SU-DHL-6 (cell line): ENCODE data around the gene MGAT5.

Experiments
- H2AFZ ChIP-seq: fragments of 200-600 bp; sonication (generic); 2 replicates; pipeline ENCODE4 v1.6.1; 2014; ENCODE audit warnings: low read depth, mild to moderate bottlenecking, moderate library complexity, mixed read lengths, antibody characterized with exemption, low read length; ENCODE audit not compliant: severe bottlenecking
- H3F3A ChIP-seq: fragments of 200-600 bp; shearing (Covaris generic); 2 replicates; pipeline ENCODE4 v1.6.0; 2016; ENCODE audit warnings: antibody characterized with exemption, mild to moderate bottlenecking; ENCODE audit not compliant: insufficient read depth
- H3K27ac ChIP-seq: fragments of 200-600 bp; sonication (generic); 2 replicates; pipeline ENCODE4 v1.5.1; 2016; ENCODE audit warnings: low read depth, mild to moderate bottlenecking, low read length, moderate library complexity, mixed read lengths
- H3K27me3 ChIP-seq: fragments of 200-600 bp; sonication (generic), shearing (Covaris generic); 2 replicates; pipeline ENCODE4 v1.6.0; 2014; ENCODE audit warnings: mild to moderate bottlenecking, low read length
- H3K36me3 ChIP-seq: fragments of 200-600 bp; sonication (generic); 2 replicates; pipeline ENCODE4 v1.6.1; 2014; ENCODE audit warnings: mild to moderate bottlenecking, low read length, mixed read lengths
- H3K4me2 ChIP-seq: fragments of 300-600, 200-600 bp; shearing (Covaris generic), sonication (generic); 2 replicates; pipeline ENCODE4 v1.6.0; 2014; ENCODE audit warnings: low read length, low read depth, mild to moderate bottlenecking; ENCODE audit not compliant: poor library complexity, severe bottlenecking
- H3K4me3 ChIP-seq: fragments of 200-600 bp; sonication (generic); 2 replicates; pipeline ENCODE4 v1.5.1; 2014; ENCODE audit warnings: antibody characterized with exemption, low read length, mild to moderate bottlenecking, mixed read lengths; ENCODE audit not compliant: insufficient read depth, poor library complexity, severe bottlenecking
- H3K79me2 ChIP-seq: fragments of 200-600 bp; sonication (generic); 2 replicates; pipeline ENCODE4 v1.6.1; 2014; ENCODE audit warnings: mild to moderate bottlenecking, low read length, moderate library complexity; ENCODE audit not compliant: insufficient read depth
- H3K9ac ChIP-seq: fragments of 200-600 bp; sonication (generic); 2 replicates; pipeline ENCODE4 v1.7.0; 2014; ENCODE audit warnings: mild to moderate bottlenecking, low read length
- H3K9me2 ChIP-seq: fragments of 200-600 bp; sonication (generic); replicated peaks from 2 replicates; pipeline ENCODE4 v1.6.1; 2014; ENCODE audit warnings: low read length; ENCODE audit not compliant: insufficient read depth
- H3K9me3 ChIP-seq: fragments of 200-600 bp; sonication (generic); 2 replicates; pipeline ENCODE4 v1.6.1; 2014; ENCODE audit warnings: low read length, mixed read lengths; ENCODE audit not compliant: insufficient read depth
- H4K20me1 ChIP-seq: fragments of 200-600 bp; sonication (generic); 2 replicates; pipeline ENCODE4 v1.6.1; 2014; ENCODE audit warnings: low read depth, mild to moderate bottlenecking, antibody characterized with exemption, low read length, moderate library complexity, mixed read lengths
- CTCF ChIP-seq: fragments of 200-600 bp; sonication (generic); IDR thresholded peaks from one replicate; pipeline ENCODE4 v1.5.1; 2017; ENCODE audit warnings: antibody characterized with exemption, mild to moderate bottlenecking, low read length, moderate library complexity; ENCODE audit not compliant: insufficient read depth, poor library complexity, severe bottlenecking
- EZH2phosphoT487 ChIP-seq: fragments of 200-600 bp; sonication (generic), shearing (Covaris generic); conservative IDR thresholded peaks from 2 replicates; pipeline ENCODE4 v1.6.1; 2018; ENCODE audit warnings: mild to moderate bottlenecking, antibody characterized with exemption, low read length, moderate library complexity, mixed read lengths

Gene MGAT5

DNA sequence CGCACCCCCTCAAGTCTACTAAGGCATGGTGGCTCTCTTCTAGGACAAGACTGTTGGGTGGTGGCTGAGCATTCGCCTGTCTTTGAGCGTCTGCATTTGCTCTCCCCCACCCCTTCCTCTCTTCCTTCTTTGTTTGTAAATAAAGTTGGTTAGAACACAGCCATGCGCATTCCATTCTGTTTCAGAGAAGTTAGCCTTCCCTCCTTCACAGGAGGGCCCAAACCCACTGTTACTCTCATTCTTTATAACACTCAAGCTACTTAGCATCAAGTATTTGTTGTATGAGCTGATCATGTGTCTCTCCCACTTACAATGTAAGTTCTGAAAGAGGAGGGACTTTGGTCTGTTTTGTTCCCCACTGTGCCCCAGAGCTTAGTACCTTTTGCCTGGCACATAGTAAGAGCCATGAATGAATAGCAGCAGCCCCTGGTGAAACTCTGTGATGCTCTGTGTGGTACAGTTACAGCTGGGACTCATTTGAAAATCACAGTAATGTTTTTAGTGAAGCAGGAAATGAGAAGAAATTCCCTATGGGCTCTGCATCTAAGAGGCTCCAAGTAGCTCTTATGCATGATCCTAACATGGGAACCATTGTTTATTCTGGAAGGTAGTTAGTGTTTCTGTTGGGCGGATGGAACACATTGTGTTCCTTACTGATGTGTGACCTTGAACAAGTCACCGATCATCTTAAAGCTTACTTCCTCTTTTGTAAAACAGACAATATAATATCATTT, 7.7 kb downstream of the MGAT5 start:
- H3K4me3 ChIP-seq = no peak overlapping the region
- H4K20me1 ChIP-seq = no peaks in the 10 kb centered on the region
- H3K9me2 ChIP-seq = no peaks in the 10 kb centered on the region
- no peaks in the 10 kb centered on the region for H3K9me3 ChIP-seq
- peak overlapping the region; percentile 24; the same call in 1 of the 2 replicates for H3K9ac ChIP-seq
- peak overlapping the region; percentile 85 for H3K27ac ChIP-seq
- no peaks in the 10 kb centered on the region for H3K27me3 ChIP-seq
- TF ChIP-seq CTCF = no peak
- TF ChIP-seq EZH2phosphoT487 = no peak
- H3K79me2 ChIP-seq = peaks cover 5% of the 10 kb centered on the region; the same call in 1 of the 2 replicates
- H3K4me2 ChIP-seq = peak overlapping the region; percentile 47
- peaks cover 23% of the 10 kb centered on the region for H3F3A ChIP-seq
- no peaks in the 10 kb centered on the region for H3K36me3 ChIP-seq
- H2AFZ ChIP-seq = no peak overlapping the region

DNA sequence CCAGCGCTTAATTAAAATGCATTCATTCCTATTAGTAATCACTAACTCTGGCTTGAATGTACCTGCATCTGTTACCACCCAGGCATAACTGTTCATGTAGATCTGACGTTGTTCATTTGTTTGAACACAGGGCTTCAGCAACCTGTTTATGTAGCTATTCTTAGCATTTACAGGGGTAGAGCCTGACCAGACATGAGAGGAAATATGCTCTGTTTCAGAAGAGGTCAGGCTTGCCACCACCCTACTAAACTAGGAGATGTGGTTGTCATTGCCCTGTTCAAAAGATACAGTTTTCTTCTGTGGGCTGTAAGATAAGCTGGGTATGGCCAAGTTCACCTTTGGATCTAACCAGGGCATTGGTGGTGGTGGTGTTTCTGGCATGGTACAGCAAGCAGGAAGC, 8.8 kb downstream of the MGAT5 start:
- Histone ChIP-seq H3K9me3 (no peaks in the 10 kb centered on the region), H4K20me1 (no peaks in the 10 kb centered on the region), H2AFZ (no peak overlapping the region), H3F3A (peaks cover 23% of the 10 kb centered on the region), H3K79me2 (peaks cover 5% of the 10 kb centered on the region; the same call in 1 of the 2 replicates), H3K4me3 (no peak overlapping the region), H3K27ac (peak overlapping the region; percentile 85), H3K9ac (peak overlapping the region; percentile 36), H3K27me3 (no peaks in the 10 kb centered on the region), H3K9me2 (no peaks in the 10 kb centered on the region), H3K36me3 (no peaks in the 10 kb centered on the region), H3K4me2 (peak overlapping the region; percentile 47)
- TF ChIP-seq EZH2phosphoT487 (no peak), CTCF (no peak)

DNA sequence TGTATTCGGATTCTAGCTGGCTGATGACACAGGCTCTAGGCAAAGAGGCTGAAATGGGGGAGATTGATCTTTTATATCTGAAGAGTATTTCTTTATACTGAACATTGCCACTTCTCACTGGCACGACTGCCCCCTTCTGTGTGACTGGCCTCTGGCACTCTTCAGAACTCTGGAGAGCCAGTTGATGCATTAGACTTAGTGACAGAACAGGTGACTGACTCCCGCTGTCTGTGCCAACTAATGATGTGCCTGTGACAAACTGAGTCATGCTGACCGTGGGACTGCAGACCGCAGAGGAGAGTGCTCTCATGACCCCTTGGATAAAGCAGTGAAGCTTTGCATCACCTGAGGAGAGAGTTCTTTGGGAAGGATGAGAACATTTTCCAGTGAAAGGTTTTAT, 14.4 kb downstream of the MGAT5 start:
- Histone ChIP-seq H3K4me2 (no peak overlapping the region), H3K9me2 (no peaks in the 10 kb centered on the region), H3K9ac (no peak overlapping the region), H2AFZ (no peak overlapping the region), H3K27ac (no peak overlapping the region), H4K20me1 (no peaks in the 10 kb centered on the region), H3K9me3 (no peaks in the 10 kb centered on the region), H3K27me3 (no peaks in the 10 kb centered on the region), H3K79me2 (no peaks in the 10 kb centered on the region), H3K36me3 (0 out of 2 replicates have a peak, but pooled peaks cover 4% of the 10 kb centered on the region), H3K4me3 (no peak overlapping the region), H3F3A (peaks cover 5% of the 10 kb centered on the region)
- TF ChIP-seq EZH2phosphoT487 (no peak), CTCF (no peak)
